ENCODE measurements around the gene PCCA.
A peak's percentile ranks its signal among the peaks of the same experiment; 100 is the strongest.
"Not testable (repeated sequence)": the region's sequence is repeated elsewhere in the genome, so short reads cannot be mapped to it uniquely, and the experiment has no call there.

Gene PCCA

GRCh38 chr13:100088273-100088643, 635 bp upstream of the PCCA start:
- TF ChIP-seq, protein P1, sequence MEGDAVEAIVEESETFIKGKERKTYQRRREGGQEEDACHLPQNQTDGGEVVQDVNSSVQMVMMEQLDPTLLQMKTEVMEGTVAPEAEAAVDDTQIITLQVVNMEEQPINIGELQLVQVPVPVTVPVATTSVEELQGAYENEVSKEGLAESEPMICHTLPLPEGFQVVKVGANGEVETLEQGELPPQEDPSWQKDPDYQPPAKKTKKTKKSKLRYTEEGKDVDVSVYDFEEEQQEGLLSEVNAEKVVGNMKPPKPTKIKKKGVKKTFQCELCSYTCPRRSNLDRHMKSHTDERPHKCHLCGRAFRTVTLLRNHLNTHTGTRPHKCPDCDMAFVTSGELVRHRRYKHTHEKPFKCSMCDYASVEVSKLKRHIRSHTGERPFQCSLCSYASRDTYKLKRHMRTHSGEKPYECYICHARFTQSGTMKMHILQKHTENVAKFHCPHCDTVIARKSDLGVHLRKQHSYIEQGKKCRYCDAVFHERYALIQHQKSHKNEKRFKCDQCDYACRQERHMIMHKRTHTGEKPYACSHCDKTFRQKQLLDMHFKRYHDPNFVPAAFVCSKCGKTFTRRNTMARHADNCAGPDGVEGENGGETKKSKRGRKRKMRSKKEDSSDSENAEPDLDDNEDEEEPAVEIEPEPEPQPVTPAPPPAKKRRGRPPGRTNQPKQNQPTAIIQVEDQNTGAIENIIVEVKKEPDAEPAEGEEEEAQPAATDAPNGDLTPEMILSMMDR (IDR thresholded peaks at IDR 0.05; ENCODE audit: low read depth, low read length, missing control alignments), result no peak
- no peak for DNase-seq (ENCODE audit: extremely low read depth, low read depth)
- peak overlapping the region; percentile 87 for H3K4me3 ChIP-seq (replicated peaks; ENCODE audit: low read depth, low read length)

- TF ChIP-seq, protein P1 (IDR thresholded peaks at IDR 0.05; ENCODE audit: low read depth, low read length, missing control alignments), result no peak
- no peak for DNase-seq (ENCODE audit: extremely low read depth, low read depth)
- H3K4me3 ChIP-seq (replicated peaks; ENCODE audit: low read depth, low read length), result peak overlapping the region; percentile 87
Observed at GRCh38 chr13:100089465-100090032, 656 bp downstream of the PCCA start.

- TF ChIP-seq, protein P1 (IDR thresholded peaks at IDR 0.05; ENCODE audit: low read depth, low read length, missing control alignments), result no peak
- DNase-seq (ENCODE audit: extremely low read depth, low read depth), result no peak
- no peak overlapping the region for H3K4me3 ChIP-seq (replicated peaks; ENCODE audit: low read depth, low read length)
Observed at GRCh38 chr13:100090861-100091260, 2.0 kb downstream of the PCCA start.

DNA sequence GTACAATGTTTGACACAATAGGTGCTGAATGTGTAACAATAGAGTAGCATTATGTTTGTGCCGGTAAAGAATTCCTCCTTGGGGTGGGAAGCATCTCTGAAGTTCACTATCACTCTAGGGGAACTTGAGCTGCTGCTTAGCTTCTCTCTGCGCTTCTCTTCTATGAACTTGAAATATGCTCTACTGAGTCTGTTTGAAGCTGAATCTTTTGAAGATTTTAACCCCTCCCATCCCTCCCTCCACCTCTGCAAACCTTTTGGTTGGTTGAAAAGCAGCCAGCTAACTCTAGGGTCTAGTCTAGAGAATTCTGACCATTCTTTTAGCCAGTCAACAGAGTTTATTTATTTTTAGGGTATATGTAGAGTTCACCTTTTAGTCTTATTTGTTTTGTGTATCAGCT, 2.5 kb downstream of the PCCA start:
- H3K4me3 ChIP-seq (replicated peaks; ENCODE audit: low read depth, low read length), result no peak overlapping the region
- TF ChIP-seq, protein P1 (IDR thresholded peaks at IDR 0.05; ENCODE audit: low read depth, low read length, missing control alignments), result no peak
- DNase-seq (ENCODE audit: extremely low read depth, low read depth), result no peak

GRCh38 chr13:100092273-100092672, 3.4 kb downstream of the PCCA start:
- not testable (repeated sequence) for DNase-seq (ENCODE audit: extremely low read depth, low read depth); H3K4me3 ChIP-seq (replicated peaks; ENCODE audit: low read depth, low read length)

DNA sequence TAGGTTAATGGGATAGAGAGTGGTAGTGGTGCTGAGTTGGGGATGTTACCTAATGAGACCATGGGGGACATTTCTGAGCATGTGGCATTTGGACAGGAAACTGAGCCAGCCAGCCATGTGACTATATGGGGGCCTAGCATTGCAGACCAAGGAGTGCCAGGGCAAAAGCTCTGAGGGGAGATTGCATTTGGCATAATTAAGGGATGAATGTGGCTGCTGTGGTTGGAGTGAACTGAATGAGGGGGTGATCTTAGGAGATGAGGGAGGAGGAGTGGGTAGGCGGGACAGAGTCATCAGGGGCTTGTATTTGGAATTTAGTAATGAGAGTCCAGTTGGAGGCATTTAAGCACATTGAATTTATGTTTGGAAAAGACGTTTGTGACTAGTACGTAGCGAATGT, 6.6 kb downstream of the PCCA start:
- TF ChIP-seq, protein P1 (IDR thresholded peaks at IDR 0.05; ENCODE audit: low read depth, low read length, missing control alignments), result no peak

DNA sequence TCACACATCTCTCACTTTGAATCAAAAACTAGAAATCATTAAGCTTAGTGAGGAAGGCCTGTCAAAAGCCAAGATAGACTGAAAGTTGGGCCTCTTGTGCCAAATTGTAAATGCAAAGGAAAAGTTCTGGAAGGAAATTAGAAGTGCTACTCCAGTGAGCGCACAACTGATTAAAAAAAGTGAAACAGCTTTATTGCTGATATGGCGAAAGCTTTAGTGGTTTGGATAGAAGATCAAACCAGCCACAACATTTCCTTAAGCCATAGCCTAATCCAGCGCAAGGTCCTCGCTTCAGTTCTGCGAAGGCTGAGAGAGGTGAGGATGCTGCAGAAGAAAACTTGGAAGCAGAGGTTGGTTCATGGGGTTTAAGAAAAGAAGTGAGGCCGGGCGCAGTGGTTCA, 7.6 kb downstream of the PCCA start:
- TF ChIP-seq, protein P1 (IDR thresholded peaks at IDR 0.05; ENCODE audit: low read depth, low read length, missing control alignments), result no peak
- DNase-seq (ENCODE audit: extremely low read depth, low read depth), result no peak

More for the DNA sequence above, 6.6 kb downstream of the PCCA start:
- no peak for DNase-seq (ENCODE audit: extremely low read depth, low read depth)
- H3K4me3 ChIP-seq (replicated peaks; ENCODE audit: low read depth, low read length), result no peak overlapping the region

More for the DNA sequence above, 7.6 kb downstream of the PCCA start:
- H3K4me3 ChIP-seq (replicated peaks; ENCODE audit: low read depth, low read length), result no peak overlapping the region
